Stromal cell of bone marrow (primary cell): Measurements from ENCODE around the gene CTDSPL.

Experiments used
- DNase-seq: peaks from one replicate; pipeline ENCODE4 v3.0.0-alpha.2; 2012; ENCODE audit warnings: low read depth

CTDSPL gene

GRCh38 chr3:38002940-38003339 lies 141.3 kb downstream of the CTDSPL start:
- DNase-seq, result no peak

- no peak for DNase-seq
These were observed 141.7 kb downstream of the CTDSPL start for GRCh38 chr3:38003371-38003816.

GRCh38 chr3:38003817-38004414 lies 142.2 kb downstream of the CTDSPL start:
- no peak for DNase-seq

GRCh38 chr3:38004415-38005075 lies 142.9 kb downstream of the CTDSPL start:
- DNase-seq, result peak; percentile 43

GRCh38 chr3:38005076-38006020 lies 143.7 kb downstream of the CTDSPL start:
- DNase-seq, result no peak

GRCh38 chr3:38006031-38006430 lies 144.4 kb downstream of the CTDSPL start:
- DNase-seq, result no peak

- no peak for DNase-seq
These were observed 144.8 kb downstream of the CTDSPL start for GRCh38 chr3:38006445-38006995.

- DNase-seq, result no peak
These were observed 146.0 kb downstream of the CTDSPL start for GRCh38 chr3:38007754-38008090.

- no peak for DNase-seq
These were observed 146.6 kb downstream of the CTDSPL start for GRCh38 chr3:38008191-38008701.

GRCh38 chr3:38008971-38009580 lies 147.4 kb downstream of the CTDSPL start:
- DNase-seq, result no peak

- DNase-seq, result no peak
These were observed 148.3 kb downstream of the CTDSPL start for GRCh38 chr3:38009807-38010591.

- no peak for DNase-seq
These were observed 149.4 kb downstream of the CTDSPL start for GRCh38 chr3:38011111-38011510.

GRCh38 chr3:38015485-38015884 lies 153.8 kb downstream of the CTDSPL start:
- no peak for DNase-seq

- no peak for DNase-seq
These were observed 154.3 kb downstream of the CTDSPL start for GRCh38 chr3:38015984-38016383.

GRCh38 chr3:38016410-38016809 lies 154.7 kb downstream of the CTDSPL start:
- DNase-seq, result no peak

- no peak for DNase-seq
These were observed 155.3 kb downstream of the CTDSPL start for GRCh38 chr3:38016847-38017444.

- DNase-seq, result no peak
These were observed 156.0 kb downstream of the CTDSPL start for GRCh38 chr3:38017445-38018295.

- DNase-seq, result no peak
These were observed 156.9 kb downstream of the CTDSPL start for GRCh38 chr3:38018296-38019266.
